ENCODE data around the gene FAH. TPM values are rescaled to one million over a fixed set of nuclear protein-coding genes. Genes with fewer than 3 reads are reported as not detected.
A peak's percentile ranks its signal among the peaks of the same experiment; 100 is the strongest.

FAH gene
- total and polyA plus RNA-seq, 9 of the 15 experiments (the other 6 are each of a cell fraction or from before 2014, with no cell fraction given) = 66.8 to 310 (median 103) TPM

GRCh38 chr15:80136854-80137253 lies 15.9 kb upstream of the FAH start (continued):
- no peak for TF ChIP-seq CBX8 (IDR thresholded peaks at IDR 0.05; ENCODE audit: borderline replicate concordance, extremely low read depth, low read depth, low read length, poor library complexity, severe bottlenecking)

DNA sequence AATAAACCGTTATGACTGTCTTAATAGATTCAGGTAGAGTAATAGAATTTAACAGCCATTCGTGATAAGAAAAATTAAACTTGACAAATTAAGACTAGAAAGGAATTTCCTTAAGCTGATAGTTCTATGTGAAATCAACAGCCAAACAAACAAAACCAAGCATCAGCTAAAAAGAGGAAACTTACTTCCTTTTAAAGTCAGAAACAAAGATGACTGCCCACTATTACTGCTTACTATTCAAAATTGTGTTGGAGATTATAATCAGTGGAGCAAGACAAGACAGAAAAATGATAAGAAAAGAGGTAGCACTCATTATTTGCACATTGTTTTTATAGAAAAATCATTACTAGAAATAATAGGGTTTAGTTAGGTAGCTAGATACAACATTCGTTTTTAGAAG lies 13.8 kb upstream of the FAH start:
- no TSS peak for BruUV-seq (replicated peaks)

More for the DNA sequence above, 13.8 kb upstream of the FAH start:
- H3K9me1 ChIP-seq (ENCODE audit: control insufficient read depth, insufficient read depth, low read length) = no peaks in the 10 kb centered on the region
- no peak overlapping the region for H3K4me2 ChIP-seq (ENCODE audit: insufficient read depth, low read length)
- intact Hi-C loops (cut with micrococcal nuclease) (no loop called here), in situ Hi-C loops (cut with MboI) (no loop called here)
- peak; percentile 73 for TF ChIP-seq ZNF316 (IDR thresholded peaks at IDR 0.05)
- no peak for TF ChIP-seq SREBF2 (CRISPR knock-in tag; IDR thresholded peaks at IDR 0.05)
- TF ChIP-seq C11orf30 (IDR thresholded peaks at IDR 0.05; ENCODE audit: low read depth) = peak; percentile 54
- no peak for TF ChIP-seq ZBTB33 (CRISPR knock-in tag; IDR thresholded peaks at IDR 0.05)
- TF ChIP-seq ZNF133 (CRISPR knock-in tag; IDR thresholded peaks at IDR 0.05) = no peak
- H3K4me3 ChIP-seq = no peak overlapping the region
- FAIRE-seq = no peak
- CTCF ChIA-PET (ENCODE audit: low intra/inter-chr PET ratio) = no interaction called here
- H3K9me3 ChIP-seq (replicated peaks; ENCODE audit: control insufficient read depth, insufficient read depth, low read depth, low read length) = no peaks in the 10 kb centered on the region
- no peak overlapping the region for H3K27ac ChIP-seq (ENCODE audit: extremely low read depth, low read depth, low read length)
- no peaks in the 10 kb centered on the region for H4K20me1 ChIP-seq (replicated peaks; ENCODE audit: control insufficient read depth, insufficient read depth, low read length)
- WGBS (ENCODE audit: insufficient coverage, low coverage, missing lambda C conversion rate) = 59% methylated on average over 3 of the region's 3 CpGs
- POLR2A ChIA-PET = interaction anchor here (0.7 to 1.5 kb wide), 4 partner anchors 10 to 230 kb away, joined by 3 to 5 read pairs (median 4); no protein-coding TSS in a partner anchor
- H3K4me1 ChIP-seq (replicated peaks in 1 of 2; ENCODE audit: control insufficient read depth in 2 of 2, insufficient read depth in 2 of 2, low read length in 2 of 2) = peaks cover 0 to 3% of the 10 kb centered on the region in 2 experiments; a peak in 2 of 5 replicates
- ATAC-seq = no peak
- H3K36me3 ChIP-seq (ENCODE audit: control insufficient read depth, insufficient read depth, low read length) = peaks cover 30% of the 10 kb centered on the region
- H3K9ac ChIP-seq (ENCODE audit: insufficient read depth in 1 of 2, low read depth in 2 of 2, low read length in 2 of 2) = no peak overlapping the region
- no peaks in the 10 kb centered on the region for H3K79me2 ChIP-seq (ENCODE audit: control insufficient read depth, insufficient read depth, low read length)
- no peak for DNase-seq (ENCODE audit: extremely low read depth in 1 of 4, low spot score in 3 of 4)
- H2AFZ ChIP-seq (ENCODE audit: low read depth, low read length) = no peak overlapping the region
- no peaks in the 10 kb centered on the region for H3K27me3 ChIP-seq (ENCODE audit: control insufficient read depth in 2 of 2, insufficient read depth in 2 of 2, low read length in 2 of 2)

All from K562 (cell line).